ENCODE measurements around the gene UBR3. TPM values are rescaled to one million over a fixed set of nuclear protein-coding genes. Genes with fewer than 3 reads are reported as not detected.

Gene UBR3
- total and polyA plus RNA-seq, 2 experiments from 2014 or later = 10.7 to 28.0 TPM

DNA sequence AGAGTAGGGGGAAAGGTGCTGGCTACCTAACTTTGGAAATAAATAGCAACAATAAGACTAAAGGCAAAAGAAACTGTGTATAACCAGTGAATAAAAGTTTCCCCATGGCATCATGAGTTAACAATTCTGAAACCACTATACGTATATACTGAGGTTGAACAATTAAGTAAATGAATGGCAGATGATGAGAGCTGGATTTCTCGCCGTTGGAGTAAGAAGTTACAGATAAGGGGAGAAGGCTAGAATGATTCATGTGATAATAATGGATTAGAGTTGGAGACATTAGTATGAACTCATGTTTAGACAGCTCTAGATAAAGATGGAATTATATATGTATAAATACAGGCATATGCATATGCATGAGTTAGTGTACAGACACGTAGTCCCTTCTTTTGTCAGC is 152.7 kb downstream of the UBR3 start:
- Histone ChIP-seq H3K79me2 (replicated peaks; ENCODE audit: insufficient read depth) (no peaks in the 10 kb centered on the region), H3K27ac (ENCODE audit: low read depth) (no peak overlapping the region), H3K27me3 (ENCODE audit: insufficient read depth) (no peaks in the 10 kb centered on the region), H4K20me1 (replicated peaks; ENCODE audit: insufficient read depth) (no peaks in the 10 kb centered on the region), H3K4me3 (no peak overlapping the region), H3K4me2 (no peak overlapping the region), H3K36me3 (ENCODE audit: insufficient read depth) (peaks cover 10% of the 10 kb centered on the region), H3K4me1 (ENCODE audit: insufficient read depth) (no peaks in the 10 kb centered on the region), H2AFZ (no peak overlapping the region), H3F3A (replicated peaks; ENCODE audit: low read depth) (no peaks in the 10 kb centered on the region), H3K9me2 (ENCODE audit: insufficient read depth) (peaks cover 4% of the 10 kb centered on the region; the same call in 1 of the 2 replicates)
- no peak for ATAC-seq
- TF ChIP-seq, protein P1, sequence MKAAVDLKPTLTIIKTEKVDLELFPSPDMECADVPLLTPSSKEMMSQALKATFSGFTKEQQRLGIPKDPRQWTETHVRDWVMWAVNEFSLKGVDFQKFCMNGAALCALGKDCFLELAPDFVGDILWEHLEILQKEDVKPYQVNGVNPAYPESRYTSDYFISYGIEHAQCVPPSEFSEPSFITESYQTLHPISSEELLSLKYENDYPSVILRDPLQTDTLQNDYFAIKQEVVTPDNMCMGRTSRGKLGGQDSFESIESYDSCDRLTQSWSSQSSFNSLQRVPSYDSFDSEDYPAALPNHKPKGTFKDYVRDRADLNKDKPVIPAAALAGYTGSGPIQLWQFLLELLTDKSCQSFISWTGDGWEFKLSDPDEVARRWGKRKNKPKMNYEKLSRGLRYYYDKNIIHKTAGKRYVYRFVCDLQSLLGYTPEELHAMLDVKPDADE (IDR thresholded peaks at IDR 0.05) = no peak
- TF ChIP-seq CREB1 (CRISPR knock-in tag; IDR thresholded peaks at IDR 0.05; ENCODE audit: low read depth) = no peak
- no peak for TF ChIP-seq EZH2 (IDR thresholded peaks at IDR 0.05; ENCODE audit: low read depth, unreplicated experiment)
- no peak for TF ChIP-seq ZNF114 (CRISPR knock-in tag; IDR thresholded peaks at IDR 0.05)
- no peak for TF ChIP-seq NANOG (IDR thresholded peaks at IDR 0.05; ENCODE audit: borderline replicate concordance)
- TF ChIP-seq ZNF331 (CRISPR knock-in tag; IDR thresholded peaks at IDR 0.05; ENCODE audit: low read depth) = no peak
- no peak for TF ChIP-seq EZH2phosphoT487 (IDR thresholded peaks at IDR 0.05; ENCODE audit: unreplicated experiment)
- no peak for TF ChIP-seq POLR2AphosphoS5 (IDR thresholded peaks at IDR 0.05; ENCODE audit: low read depth)
- no peak for TF ChIP-seq JUNB (IDR thresholded peaks at IDR 0.05; ENCODE audit: unreplicated experiment)
- TF ChIP-seq, protein P2, sequence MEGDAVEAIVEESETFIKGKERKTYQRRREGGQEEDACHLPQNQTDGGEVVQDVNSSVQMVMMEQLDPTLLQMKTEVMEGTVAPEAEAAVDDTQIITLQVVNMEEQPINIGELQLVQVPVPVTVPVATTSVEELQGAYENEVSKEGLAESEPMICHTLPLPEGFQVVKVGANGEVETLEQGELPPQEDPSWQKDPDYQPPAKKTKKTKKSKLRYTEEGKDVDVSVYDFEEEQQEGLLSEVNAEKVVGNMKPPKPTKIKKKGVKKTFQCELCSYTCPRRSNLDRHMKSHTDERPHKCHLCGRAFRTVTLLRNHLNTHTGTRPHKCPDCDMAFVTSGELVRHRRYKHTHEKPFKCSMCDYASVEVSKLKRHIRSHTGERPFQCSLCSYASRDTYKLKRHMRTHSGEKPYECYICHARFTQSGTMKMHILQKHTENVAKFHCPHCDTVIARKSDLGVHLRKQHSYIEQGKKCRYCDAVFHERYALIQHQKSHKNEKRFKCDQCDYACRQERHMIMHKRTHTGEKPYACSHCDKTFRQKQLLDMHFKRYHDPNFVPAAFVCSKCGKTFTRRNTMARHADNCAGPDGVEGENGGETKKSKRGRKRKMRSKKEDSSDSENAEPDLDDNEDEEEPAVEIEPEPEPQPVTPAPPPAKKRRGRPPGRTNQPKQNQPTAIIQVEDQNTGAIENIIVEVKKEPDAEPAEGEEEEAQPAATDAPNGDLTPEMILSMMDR (conservative IDR thresholded peaks at IDR 0.05; ENCODE audit: low read depth in 2 of 2) = no peak
- TF ChIP-seq, protein P3, sequence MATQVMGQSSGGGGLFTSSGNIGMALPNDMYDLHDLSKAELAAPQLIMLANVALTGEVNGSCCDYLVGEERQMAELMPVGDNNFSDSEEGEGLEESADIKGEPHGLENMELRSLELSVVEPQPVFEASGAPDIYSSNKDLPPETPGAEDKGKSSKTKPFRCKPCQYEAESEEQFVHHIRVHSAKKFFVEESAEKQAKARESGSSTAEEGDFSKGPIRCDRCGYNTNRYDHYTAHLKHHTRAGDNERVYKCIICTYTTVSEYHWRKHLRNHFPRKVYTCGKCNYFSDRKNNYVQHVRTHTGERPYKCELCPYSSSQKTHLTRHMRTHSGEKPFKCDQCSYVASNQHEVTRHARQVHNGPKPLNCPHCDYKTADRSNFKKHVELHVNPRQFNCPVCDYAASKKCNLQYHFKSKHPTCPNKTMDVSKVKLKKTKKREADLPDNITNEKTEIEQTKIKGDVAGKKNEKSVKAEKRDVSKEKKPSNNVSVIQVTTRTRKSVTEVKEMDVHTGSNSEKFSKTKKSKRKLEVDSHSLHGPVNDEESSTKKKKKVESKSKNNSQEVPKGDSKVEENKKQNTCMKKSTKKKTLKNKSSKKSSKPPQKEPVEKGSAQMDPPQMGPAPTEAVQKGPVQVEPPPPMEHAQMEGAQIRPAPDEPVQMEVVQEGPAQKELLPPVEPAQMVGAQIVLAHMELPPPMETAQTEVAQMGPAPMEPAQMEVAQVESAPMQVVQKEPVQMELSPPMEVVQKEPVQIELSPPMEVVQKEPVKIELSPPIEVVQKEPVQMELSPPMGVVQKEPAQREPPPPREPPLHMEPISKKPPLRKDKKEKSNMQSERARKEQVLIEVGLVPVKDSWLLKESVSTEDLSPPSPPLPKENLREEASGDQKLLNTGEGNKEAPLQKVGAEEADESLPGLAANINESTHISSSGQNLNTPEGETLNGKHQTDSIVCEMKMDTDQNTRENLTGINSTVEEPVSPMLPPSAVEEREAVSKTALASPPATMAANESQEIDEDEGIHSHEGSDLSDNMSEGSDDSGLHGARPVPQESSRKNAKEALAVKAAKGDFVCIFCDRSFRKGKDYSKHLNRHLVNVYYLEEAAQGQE (IDR thresholded peaks at IDR 0.05; ENCODE audit: unreplicated experiment) = no peak
- no peak for TF ChIP-seq STAT1 (IDR thresholded peaks at IDR 0.05; ENCODE audit: unreplicated experiment)
- H3K4me3 Mint-ChIP-seq = no peak overlapping the region
- H3K27me3 Mint-ChIP-seq (ENCODE audit: insufficient read depth, low read depth, poor library complexity) = peaks cover 2% of the 10 kb centered on the region
- no peak overlapping the region for H3K27ac Mint-ChIP-seq
- H3K9me3 Mint-ChIP-seq = peaks cover 20% of the 10 kb centered on the region
- peaks cover 3% of the 10 kb centered on the region; the same call in 2 of the 3 replicates for H3K4me1 Mint-ChIP-seq
- peaks cover 29% of the 10 kb centered on the region for H3K36me3 Mint-ChIP-seq (ENCODE audit: low read depth)
- DNase-seq (ENCODE audit: low spot score) = no peak

All from GM23338 (cell line).